Panc1 (cell line): ENCODE results near the gene CDH13. TPM values are rescaled to one million over a fixed set of nuclear protein-coding genes. Genes with fewer than 3 reads are reported as not detected.

ENCODE experiments used
- ATAC-seq: fragments of 200-7000 bp; cut with Tn5 transposase; 2 replicates; pipeline ENCODE4 v1.9.1; 2020; ENCODE audit warnings: mild to moderate bottlenecking, moderate library complexity
- BruUV-seq: library from RNA; stranded (reverse); fragments of 400-500 nt; replicated peaks from 2 replicates; lab custom pipeline; 2021; lab: Mats Ljungman, UMichigan
- CTCF ChIA-PET: fragments of 300-600 bp; sonication (Branson Sonifier 250); formaldehyde crosslinking; loops from one replicate; lab custom pipeline; 2022; ENCODE audit warnings: antibody characterized with exemption; lab: Charles Lee
- POLR2A ChIA-PET: fragments of 300-600 bp; sonication (Branson Sonifier 250); formaldehyde crosslinking; loops from one replicate; lab custom pipeline; 2022; ENCODE audit warnings: antibody characterized with exemption; lab: Charles Lee
- DNase-seq: peaks from one replicate; pipeline ENCODE4 v3.0.0-alpha.2; 2010; ENCODE audit warnings: low read depth, low spot score
- H3K27ac ChIP-seq: 2 replicates; pipeline ENCODE4 v1.5.1; 2011; ENCODE audit warnings: mild to moderate bottlenecking, low read length, inconsistent platforms
- H3K27me3 ChIP-seq: fragments of 200-500 bp; sonication (Bioruptor generic); 2 replicates; pipeline ENCODE4 v1.6.0; 2014; ENCODE audit warnings: low read length, inconsistent platforms; ENCODE audit not compliant: control insufficient read depth, insufficient read depth
- H3K36me3 ChIP-seq: fragments of 200-500 bp; sonication (Bioruptor generic); 2 replicates; pipeline ENCODE4 v1.5.1; 2014; ENCODE audit warnings: inconsistent platforms, mild to moderate bottlenecking, low read length, moderate library complexity; ENCODE audit not compliant: control insufficient read depth, insufficient read depth
- H3K4me1 ChIP-seq: 2 replicates; pipeline ENCODE4 v1.5.1; 2011; ENCODE audit warnings: inconsistent platforms, mild to moderate bottlenecking, low read length, moderate library complexity; ENCODE audit not compliant: control insufficient read depth, insufficient read depth
- H3K4me3 ChIP-seq, 2 experiments: 2 replicates each; pipeline ENCODE4 v1.5.1; 2011 to 2012; ENCODE audit warnings: low read depth in 2 of 2, low read length in 2 of 2, mild to moderate bottlenecking in 2 of 2, inconsistent platforms in 1 of 2, moderate library complexity in 1 of 2
- H3K9me3 ChIP-seq: fragments of 200-500 bp; sonication (Bioruptor generic); 2 replicates; pipeline ENCODE4 v1.5.1; 2014; ENCODE audit warnings: low read depth, mild to moderate bottlenecking, inconsistent platforms, low read length, moderate library complexity; ENCODE audit not compliant: control insufficient read depth, insufficient read depth
- POLR2AphosphoS5 ChIP-seq: IDR thresholded peaks from 2 replicates; pipeline ENCODE4 v1.6.1; 2012; ENCODE audit warnings: mild to moderate bottlenecking, low read depth, low read length, moderate library complexity
- SIN3A ChIP-seq: IDR thresholded peaks from 2 replicates; pipeline ENCODE4 v1.6.1; 2012; ENCODE audit warnings: low read depth, mild to moderate bottlenecking, low read length, moderate library complexity, borderline replicate concordance; ENCODE audit not compliant: insufficient read depth
- TCF7L2 ChIP-seq: IDR thresholded peaks from 2 replicates; pipeline ENCODE4 v1.6.1; 2011; ENCODE audit warnings: mild to moderate bottlenecking, low read depth, low read length, inconsistent platforms
- in situ Hi-C: cut with HindIII; loops from 2 replicates; pipeline ENCODE4 v1.10.0; 2016; ENCODE audit warnings: low sequenced_read_pairs, low pct_unique_long_range_greater_than_20kb
- intact Hi-C: fragments of 100-400 bp; cut with micrococcal nuclease; formaldehyde crosslinking; loops from one replicate; pipeline ENCODE4 v1.10.0; 2022; ENCODE audit not compliant: unreplicated experiment
- total RNA-seq: library from RNA; stranded (reverse); gene quantifications from one replicate; pipeline ENCODE4 v1.2.1, GENCODE V29; 2021; ENCODE audit not compliant: unreplicated experiment
- TF ChIP-seq, protein P1 (sequence below): fragments of 450-650 bp; IDR thresholded peaks from 2 replicates; pipeline ENCODE4 v1.5.1; 2017; ENCODE audit warnings: mild to moderate bottlenecking
- TF ChIP-seq, protein P2 (sequence below), 2 experiments: IDR thresholded peaks; 2 replicates each; pipeline ENCODE4 v1.6.1; 2011 to 2012; ENCODE audit warnings: low read depth in 2 of 2, control low read depth in 1 of 2, low read length in 1 of 2, mild to moderate bottlenecking in 1 of 2, moderate library complexity in 1 of 2; ENCODE audit not compliant: insufficient read depth in 1 of 2

The CDH13 gene
- total RNA-seq, 1 experiment from 2014 or later: not detected

DNA sequence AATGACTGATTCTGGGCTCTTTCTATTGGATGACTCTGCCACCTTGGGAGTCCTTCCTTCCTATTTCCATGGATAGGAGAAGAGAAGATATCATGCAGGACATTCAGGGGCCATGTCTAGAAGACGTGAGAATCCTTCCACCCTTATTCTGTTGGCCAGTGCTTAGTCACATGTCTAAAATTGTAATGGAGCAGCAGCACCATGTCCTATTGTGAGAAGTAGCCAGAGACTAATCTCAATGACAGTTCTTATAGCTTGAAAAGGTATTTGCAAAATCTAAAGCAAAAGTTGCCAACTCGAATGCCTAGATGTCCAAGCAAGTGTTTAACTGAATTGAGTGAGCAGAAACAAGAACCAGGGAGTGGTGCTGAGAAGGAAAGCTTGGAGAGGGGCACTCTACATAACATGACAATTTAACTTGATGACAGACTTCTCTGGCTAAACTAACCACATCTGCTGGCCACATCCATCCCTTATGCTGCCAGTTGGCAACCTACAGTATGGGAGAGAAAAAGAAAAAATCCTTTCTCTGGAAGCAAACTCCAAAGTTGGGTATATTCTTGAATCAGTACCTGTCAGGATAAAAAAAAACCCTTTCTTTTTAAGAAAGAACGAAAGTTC lies 225.7 kb downstream of the CDH13 start:
- no peak overlapping the region for H3K27ac ChIP-seq
- ATAC-seq: no peak
- no TSS peak for BruUV-seq
- H3K9me3 ChIP-seq: no peaks in the 10 kb centered on the region
- DNase-seq: no peak
- H3K4me1 ChIP-seq: no peaks in the 10 kb centered on the region
- H3K36me3 ChIP-seq: no peaks in the 10 kb centered on the region
- CTCF ChIA-PET: no interaction called here
- no peaks in the 10 kb centered on the region for H3K27me3 ChIP-seq
- intact Hi-C loops (no loop called here), in situ Hi-C loops (no loop called here)
- TF ChIP-seq, protein P1, sequence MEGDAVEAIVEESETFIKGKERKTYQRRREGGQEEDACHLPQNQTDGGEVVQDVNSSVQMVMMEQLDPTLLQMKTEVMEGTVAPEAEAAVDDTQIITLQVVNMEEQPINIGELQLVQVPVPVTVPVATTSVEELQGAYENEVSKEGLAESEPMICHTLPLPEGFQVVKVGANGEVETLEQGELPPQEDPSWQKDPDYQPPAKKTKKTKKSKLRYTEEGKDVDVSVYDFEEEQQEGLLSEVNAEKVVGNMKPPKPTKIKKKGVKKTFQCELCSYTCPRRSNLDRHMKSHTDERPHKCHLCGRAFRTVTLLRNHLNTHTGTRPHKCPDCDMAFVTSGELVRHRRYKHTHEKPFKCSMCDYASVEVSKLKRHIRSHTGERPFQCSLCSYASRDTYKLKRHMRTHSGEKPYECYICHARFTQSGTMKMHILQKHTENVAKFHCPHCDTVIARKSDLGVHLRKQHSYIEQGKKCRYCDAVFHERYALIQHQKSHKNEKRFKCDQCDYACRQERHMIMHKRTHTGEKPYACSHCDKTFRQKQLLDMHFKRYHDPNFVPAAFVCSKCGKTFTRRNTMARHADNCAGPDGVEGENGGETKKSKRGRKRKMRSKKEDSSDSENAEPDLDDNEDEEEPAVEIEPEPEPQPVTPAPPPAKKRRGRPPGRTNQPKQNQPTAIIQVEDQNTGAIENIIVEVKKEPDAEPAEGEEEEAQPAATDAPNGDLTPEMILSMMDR: no peak
- TF ChIP-seq TCF7L2: no peak
- TF ChIP-seq, protein P2, sequence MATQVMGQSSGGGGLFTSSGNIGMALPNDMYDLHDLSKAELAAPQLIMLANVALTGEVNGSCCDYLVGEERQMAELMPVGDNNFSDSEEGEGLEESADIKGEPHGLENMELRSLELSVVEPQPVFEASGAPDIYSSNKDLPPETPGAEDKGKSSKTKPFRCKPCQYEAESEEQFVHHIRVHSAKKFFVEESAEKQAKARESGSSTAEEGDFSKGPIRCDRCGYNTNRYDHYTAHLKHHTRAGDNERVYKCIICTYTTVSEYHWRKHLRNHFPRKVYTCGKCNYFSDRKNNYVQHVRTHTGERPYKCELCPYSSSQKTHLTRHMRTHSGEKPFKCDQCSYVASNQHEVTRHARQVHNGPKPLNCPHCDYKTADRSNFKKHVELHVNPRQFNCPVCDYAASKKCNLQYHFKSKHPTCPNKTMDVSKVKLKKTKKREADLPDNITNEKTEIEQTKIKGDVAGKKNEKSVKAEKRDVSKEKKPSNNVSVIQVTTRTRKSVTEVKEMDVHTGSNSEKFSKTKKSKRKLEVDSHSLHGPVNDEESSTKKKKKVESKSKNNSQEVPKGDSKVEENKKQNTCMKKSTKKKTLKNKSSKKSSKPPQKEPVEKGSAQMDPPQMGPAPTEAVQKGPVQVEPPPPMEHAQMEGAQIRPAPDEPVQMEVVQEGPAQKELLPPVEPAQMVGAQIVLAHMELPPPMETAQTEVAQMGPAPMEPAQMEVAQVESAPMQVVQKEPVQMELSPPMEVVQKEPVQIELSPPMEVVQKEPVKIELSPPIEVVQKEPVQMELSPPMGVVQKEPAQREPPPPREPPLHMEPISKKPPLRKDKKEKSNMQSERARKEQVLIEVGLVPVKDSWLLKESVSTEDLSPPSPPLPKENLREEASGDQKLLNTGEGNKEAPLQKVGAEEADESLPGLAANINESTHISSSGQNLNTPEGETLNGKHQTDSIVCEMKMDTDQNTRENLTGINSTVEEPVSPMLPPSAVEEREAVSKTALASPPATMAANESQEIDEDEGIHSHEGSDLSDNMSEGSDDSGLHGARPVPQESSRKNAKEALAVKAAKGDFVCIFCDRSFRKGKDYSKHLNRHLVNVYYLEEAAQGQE (IDR thresholded peaks at IDR 0.05; ENCODE audit: insufficient read depth in 1 of 2, low read depth in 2 of 2, low read length in 1 of 2): no peak
- no peak for TF ChIP-seq SIN3A
- no peak for TF ChIP-seq POLR2AphosphoS5
- no peak overlapping the region for H3K4me3 ChIP-seq
- POLR2A ChIA-PET: no interaction called here

DNA sequence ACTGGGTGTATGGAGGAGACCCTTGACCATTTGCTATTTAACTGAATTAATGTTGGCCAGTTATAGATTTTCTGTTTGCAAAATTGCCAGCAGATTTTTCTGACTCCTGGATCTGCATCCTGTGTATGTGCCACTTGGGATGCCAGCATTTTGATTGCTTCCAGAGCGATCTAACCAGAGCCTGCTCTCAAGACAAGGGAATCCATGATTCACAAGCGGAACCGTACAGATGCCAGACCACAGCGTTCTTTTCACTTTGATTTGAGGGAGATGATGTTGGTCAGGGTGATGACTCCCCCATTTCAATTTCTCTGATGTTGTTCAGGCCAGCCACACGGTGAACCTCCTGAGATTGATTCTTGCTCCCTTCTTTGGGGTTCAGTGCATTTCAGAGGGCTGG lies 228.7 kb downstream of the CDH13 start:
- Histone ChIP-seq H3K27ac (no peak overlapping the region), H3K4me3 (no peak overlapping the region), H3K27me3 (no peaks in the 10 kb centered on the region), H3K36me3 (no peaks in the 10 kb centered on the region), H3K9me3 (no peaks in the 10 kb centered on the region), H3K4me1 (no peaks in the 10 kb centered on the region)
- no peak for TF ChIP-seq POLR2AphosphoS5
- no peak for ATAC-seq
- intact Hi-C loops (no loop called here), in situ Hi-C loops (no loop called here)
- POLR2A ChIA-PET: no interaction called here
- BruUV-seq: no TSS peak
- no peak for DNase-seq
- CTCF ChIA-PET: no interaction called here

DNA sequence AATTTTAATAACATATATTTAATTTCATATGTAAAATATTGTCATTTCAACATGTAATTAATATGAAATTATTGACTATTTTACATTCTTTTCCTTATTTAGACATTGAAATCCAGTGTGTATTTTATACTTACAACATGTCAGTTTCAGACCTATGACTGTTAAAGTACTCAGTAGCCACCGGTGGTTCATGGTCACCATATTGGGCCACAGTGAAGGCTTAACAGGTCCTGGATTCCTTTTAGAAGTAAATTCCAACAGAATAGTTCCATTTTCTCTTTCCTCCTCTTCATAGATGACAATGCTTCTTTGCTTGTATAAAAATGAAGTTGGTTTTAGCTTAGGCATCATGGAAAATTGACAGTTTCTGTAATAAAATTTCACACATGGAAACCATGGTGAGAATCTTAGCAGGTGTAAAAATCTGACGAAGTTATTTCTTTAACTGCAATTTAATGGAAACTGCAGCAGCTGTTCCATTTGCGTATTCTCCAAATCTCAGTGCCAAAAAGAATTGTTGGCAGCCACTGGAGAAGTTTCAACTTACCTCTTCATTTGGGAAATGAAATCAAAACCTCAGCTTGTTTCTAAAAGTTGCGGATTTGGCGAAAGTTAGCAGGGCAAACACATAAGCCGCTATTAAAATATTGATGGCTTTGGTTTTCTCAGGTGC lies 231.1 kb downstream of the CDH13 start:
- ATAC-seq (no peak), DNase-seq (no peak)
- ChIA-PET CTCF (no interaction called here), POLR2A (no interaction called here)
- TF ChIP-seq, protein P1: no peak
- TF ChIP-seq POLR2AphosphoS5 (no peak), SIN3A (no peak), TCF7L2 (no peak)
- TF ChIP-seq, protein P2 (IDR thresholded peaks at IDR 0.05; ENCODE audit: insufficient read depth in 1 of 2, low read depth in 2 of 2, low read length in 1 of 2): no peak
- no peak overlapping the region for H3K27ac ChIP-seq
- H3K4me1 ChIP-seq: no peaks in the 10 kb centered on the region
- no peaks in the 10 kb centered on the region for H3K27me3 ChIP-seq
- no peak overlapping the region for H3K4me3 ChIP-seq
- intact Hi-C loops (no loop called here), in situ Hi-C loops (no loop called here)
- no peaks in the 10 kb centered on the region for H3K36me3 ChIP-seq
- no peaks in the 10 kb centered on the region for H3K9me3 ChIP-seq
- no TSS peak for BruUV-seq
